Peyer's patch (tissue), 4 donors: ENCODE data around the gene STK32C. TPM values are rescaled to one million over a fixed set of nuclear protein-coding genes. Genes with fewer than 3 reads are reported as not detected.

Experiments used
- DNase-seq, 3 donors: peaks; one replicate each; pipeline ENCODE4 v3.0.0-alpha.2; 2017 to 2019
- H3K27ac ChIP-seq, 4 donors: fragments of 200-600 bp; sonication (generic); one replicate each; pipeline ENCODE4 v1.5.1; 2016 to 2019
- H3K27me3 ChIP-seq, 2 donors: fragments of 200-600 bp; sonication (generic); one replicate each; pipeline ENCODE4 v1.5.1; 2019
- H3K36me3 ChIP-seq, 3 donors: fragments of 200-600 bp; sonication (generic); one replicate each; pipeline ENCODE4 v1.5.1; 2016 to 2019
- H3K4me1 ChIP-seq, 4 donors: fragments of 200-600 bp; sonication (generic); one replicate each; pipeline ENCODE4 v1.5.1; 2016 to 2019
- H3K4me3 ChIP-seq, 4 donors: fragments of 200-600 bp; sonication (generic); 1 replicate in 3 of 4; 2 replicates in 1 of 4; pipeline ENCODE4 v1.5.1; 2016 to 2019; ENCODE audit warnings: mild to moderate bottlenecking in 1 of 4
- H3K9me3 ChIP-seq, 4 donors: fragments of 200-600 bp; sonication (generic); one replicate each; pipeline ENCODE4 v1.5.1; 2016 to 2019; ENCODE audit warnings: mild to moderate bottlenecking in 1 of 4
- POLR2A ChIP-seq, 2 donors: fragments of 450-650 bp; IDR thresholded peaks; one replicate each; pipeline ENCODE4 v1.5.1; 2017; ENCODE audit warnings: antibody characterized with exemption in 2 of 2, mild to moderate bottlenecking in 2 of 2, moderate library complexity in 2 of 2
- total RNA-seq, 4 donors: library from RNA; depleted of rRNA; stranded (reverse); fragments of >200 nt; gene quantifications; one replicate each; pipeline ENCODE4 v1.1.0, GENCODE V29; 2016
- TF ChIP-seq, protein P1 (sequence below), 6 experiments: fragments of 450-650 bp in 4 of 6; fragments of 200-600 bp in 2 of 6; sonication (generic) in 1 of 6; IDR thresholded peaks; one replicate each; pipeline ENCODE4 v1.5.1; 2017 to 2019; ENCODE audit warnings: antibody characterized with exemption in 6 of 6, mild to moderate bottlenecking in 3 of 6, moderate library complexity in 1 of 6

STK32C gene
- total RNA-seq, 4 donors from 2014 or later, result 0.35 to 23.9 (median 4.4) TPM

DNA sequence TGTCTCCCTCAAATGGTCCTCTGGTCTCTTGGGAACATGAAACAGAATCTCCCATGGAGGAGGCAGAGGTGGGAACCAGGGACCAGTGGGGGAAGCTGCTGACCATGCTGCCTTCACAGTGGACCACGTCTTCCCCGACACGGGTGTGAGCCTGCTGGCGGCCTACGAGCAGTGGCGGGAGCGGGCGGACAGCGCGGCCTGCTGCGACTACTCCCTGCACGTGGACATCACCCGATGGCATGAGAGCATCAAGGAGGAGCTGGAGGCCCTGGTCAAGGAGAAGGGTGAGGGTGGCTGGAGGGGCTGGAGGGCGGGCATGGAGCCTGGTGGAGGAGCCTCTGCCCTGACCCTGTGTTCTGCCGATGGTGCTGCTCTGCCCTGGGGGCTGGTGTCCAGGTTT lies 113.0 kb downstream of the STK32C start:
- TF ChIP-seq, protein P1, sequence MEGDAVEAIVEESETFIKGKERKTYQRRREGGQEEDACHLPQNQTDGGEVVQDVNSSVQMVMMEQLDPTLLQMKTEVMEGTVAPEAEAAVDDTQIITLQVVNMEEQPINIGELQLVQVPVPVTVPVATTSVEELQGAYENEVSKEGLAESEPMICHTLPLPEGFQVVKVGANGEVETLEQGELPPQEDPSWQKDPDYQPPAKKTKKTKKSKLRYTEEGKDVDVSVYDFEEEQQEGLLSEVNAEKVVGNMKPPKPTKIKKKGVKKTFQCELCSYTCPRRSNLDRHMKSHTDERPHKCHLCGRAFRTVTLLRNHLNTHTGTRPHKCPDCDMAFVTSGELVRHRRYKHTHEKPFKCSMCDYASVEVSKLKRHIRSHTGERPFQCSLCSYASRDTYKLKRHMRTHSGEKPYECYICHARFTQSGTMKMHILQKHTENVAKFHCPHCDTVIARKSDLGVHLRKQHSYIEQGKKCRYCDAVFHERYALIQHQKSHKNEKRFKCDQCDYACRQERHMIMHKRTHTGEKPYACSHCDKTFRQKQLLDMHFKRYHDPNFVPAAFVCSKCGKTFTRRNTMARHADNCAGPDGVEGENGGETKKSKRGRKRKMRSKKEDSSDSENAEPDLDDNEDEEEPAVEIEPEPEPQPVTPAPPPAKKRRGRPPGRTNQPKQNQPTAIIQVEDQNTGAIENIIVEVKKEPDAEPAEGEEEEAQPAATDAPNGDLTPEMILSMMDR (IDR thresholded peaks at IDR 0.05), result no peak
- TF ChIP-seq POLR2A (IDR thresholded peaks at IDR 0.05), result no peak
- DNase-seq, result no peak
- Histone ChIP-seq H3K36me3 (no peaks in the 10 kb centered on the region), H3K4me3 (no peak overlapping the region), H3K27me3 (no peaks in the 10 kb centered on the region), H3K27ac (no peak overlapping the region), H3K9me3 (no peaks in the 10 kb centered on the region), H3K4me1 (no peaks in the 10 kb centered on the region)

DNA sequence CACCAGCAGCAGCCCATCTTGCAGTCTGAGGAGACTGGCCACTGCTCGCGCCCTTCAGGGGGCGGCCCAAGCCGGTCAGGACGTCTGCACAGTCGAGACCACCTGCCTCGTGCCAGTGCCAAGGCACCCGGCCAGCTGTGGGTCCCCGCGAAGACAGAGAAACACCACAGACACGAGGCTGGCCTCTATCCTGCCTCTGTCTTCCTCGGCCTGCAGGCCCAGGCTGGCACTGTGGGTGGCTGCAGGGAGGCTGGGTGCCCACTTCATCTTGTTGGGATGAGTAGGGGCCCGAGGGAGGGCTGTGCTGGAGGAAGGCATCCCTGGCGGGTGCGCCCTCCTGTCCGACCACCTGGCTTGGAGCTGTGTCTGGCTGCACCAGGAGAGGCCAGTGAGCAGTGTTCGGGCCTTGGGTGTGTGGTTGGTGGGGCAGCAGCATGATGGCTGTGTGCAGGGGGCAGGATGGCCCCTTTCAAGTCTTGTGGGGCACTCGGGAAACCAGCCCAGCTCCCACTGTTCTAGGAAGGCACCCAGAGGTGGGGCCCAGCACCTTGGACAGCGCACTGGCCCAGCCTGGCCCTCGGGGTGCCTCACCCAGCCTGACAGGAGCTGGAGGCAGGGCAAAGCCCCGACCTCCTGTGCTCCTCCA lies 113.7 kb downstream of the STK32C start:
- Histone ChIP-seq H3K4me1 (no peaks in the 10 kb centered on the region), H3K27ac (no peak overlapping the region), H3K4me3 (no peak overlapping the region), H3K9me3 (no peaks in the 10 kb centered on the region), H3K27me3 (no peaks in the 10 kb centered on the region), H3K36me3 (no peaks in the 10 kb centered on the region)
- TF ChIP-seq, protein P1 (IDR thresholded peaks at IDR 0.05), result no peak
- no peak for TF ChIP-seq POLR2A (IDR thresholded peaks at IDR 0.05)
- no peak for DNase-seq

DNA sequence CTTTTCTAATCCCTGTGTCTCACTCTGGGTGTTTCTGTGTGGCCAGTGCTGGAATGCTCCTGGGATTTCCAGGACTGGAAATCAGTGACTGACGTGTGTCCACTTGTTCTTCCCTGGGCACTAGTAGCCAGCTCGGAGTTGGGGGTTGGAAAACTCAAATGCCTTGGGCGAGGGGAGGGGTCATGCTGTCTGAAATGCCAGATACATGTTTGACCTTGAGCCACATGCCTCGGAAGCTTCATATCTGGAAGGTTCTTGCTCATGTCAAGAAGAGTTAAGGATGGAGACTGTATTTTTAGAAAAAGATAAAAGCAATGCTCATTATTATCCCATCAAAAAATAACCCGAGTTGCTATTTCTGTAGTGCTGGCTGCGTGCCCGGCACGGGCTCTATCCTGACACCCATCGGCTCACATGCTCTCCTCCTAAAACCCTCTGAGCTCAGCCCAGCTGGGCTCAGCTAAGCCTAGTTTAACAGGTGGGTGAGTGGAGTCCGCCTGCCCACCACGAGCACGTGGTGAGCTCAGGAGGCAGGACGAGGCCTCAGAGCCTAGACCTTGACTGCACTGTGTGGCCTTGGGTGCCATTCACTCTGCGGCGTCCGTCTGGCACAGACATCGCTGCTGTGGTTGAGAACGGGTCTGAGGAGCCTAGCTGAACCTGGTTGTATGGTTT lies 114.6 kb downstream of the STK32C start:
- Histone ChIP-seq H3K9me3 (no peaks in the 10 kb centered on the region), H3K4me1 (no peaks in the 10 kb centered on the region), H3K4me3 (no peak overlapping the region), H3K27me3 (peaks cover 0 to 4% of the 10 kb centered on the region in 2 donors), H3K27ac (no peak overlapping the region), H3K36me3 (no peaks in the 10 kb centered on the region)
- no peak for DNase-seq
- no peak for TF ChIP-seq POLR2A (IDR thresholded peaks at IDR 0.05)
- TF ChIP-seq, protein P1 (IDR thresholded peaks at IDR 0.05), result no peak

- TF ChIP-seq, protein P1 (IDR thresholded peaks at IDR 0.05), result no peak
- TF ChIP-seq POLR2A (IDR thresholded peaks at IDR 0.05), result no peak
- DNase-seq, result no peak
- Histone ChIP-seq H3K9me3 (no peaks in the 10 kb centered on the region), H3K27me3 (peaks cover 0 to 12% of the 10 kb centered on the region in 2 donors), H3K27ac (no peak overlapping the region), H3K36me3 (no peaks in the 10 kb centered on the region), H3K4me1 (peaks cover 0 to 7% (median 4%) of the 10 kb centered on the region in 4 donors), H3K4me3 (no peak overlapping the region)
Observed at GRCh38 chr10:132192076-132192975, 115.4 kb downstream of the STK32C start.

DNA sequence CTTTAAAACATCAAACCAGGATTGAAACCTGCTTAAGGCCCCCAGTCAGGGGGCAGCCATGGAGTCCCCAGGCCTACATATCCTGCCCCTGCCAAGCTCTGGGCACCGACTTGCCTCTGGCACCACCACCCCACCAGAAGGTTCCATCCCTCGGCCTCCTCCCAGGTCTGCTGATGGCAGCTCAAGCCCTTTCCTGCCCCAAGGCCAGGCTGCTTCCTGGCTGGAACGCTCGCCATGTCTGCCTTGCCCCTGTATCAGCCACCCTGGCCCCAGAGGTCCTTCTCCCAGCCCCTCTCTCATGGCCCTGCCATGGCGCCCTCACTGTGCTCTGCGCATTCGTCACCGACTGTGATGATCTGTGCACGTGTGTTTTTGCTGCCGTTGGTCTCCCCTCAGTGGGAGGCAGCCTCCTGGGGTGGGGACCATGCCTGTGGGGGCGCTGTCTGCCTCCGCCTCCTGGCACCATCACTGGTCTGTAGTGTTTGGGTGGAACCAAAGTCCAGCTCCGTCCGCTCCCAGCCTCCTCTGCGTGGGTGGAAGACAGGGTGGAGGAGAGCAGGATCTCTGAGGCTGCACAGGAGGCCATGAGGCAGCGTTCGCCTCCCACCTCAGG lies 117.8 kb downstream of the STK32C start:
- no peak for DNase-seq
- Histone ChIP-seq H3K9me3 (no peaks in the 10 kb centered on the region), H3K27ac (no peak overlapping the region), H3K27me3 (peaks cover 0 to 30% of the 10 kb centered on the region in 2 donors), H3K4me1 (peaks cover 0 to 23% (median 9%) of the 10 kb centered on the region in 4 donors), H3K36me3 (no peaks in the 10 kb centered on the region), H3K4me3 (no peak overlapping the region)
- TF ChIP-seq, protein P1 (IDR thresholded peaks at IDR 0.05), result no peak
- TF ChIP-seq POLR2A (IDR thresholded peaks at IDR 0.05), result no peak
